Caco-2 (cell line): ENCODE measurements around the gene KHSRP. TPM values are rescaled to one million over a fixed set of nuclear protein-coding genes. Genes with fewer than 3 reads are reported as not detected.

Experiments
- BruUV-seq: library from RNA; stranded (reverse); fragments of 400-500 nt; replicated peaks from 2 replicates; lab custom pipeline; 2021; lab: Mats Ljungman, UMichigan
- CTCF ChIA-PET: fragments of 300-600 bp; sonication (Branson Sonifier 250); formaldehyde crosslinking; loops from one replicate; lab custom pipeline; 2022; ENCODE audit warnings: antibody characterized with exemption; lab: Charles Lee
- POLR2A ChIA-PET: fragments of 300-600 bp; sonication (Branson Sonifier 250); formaldehyde crosslinking; loops from one replicate; lab custom pipeline; 2022; ENCODE audit warnings: antibody characterized with exemption; lab: Charles Lee
- DNase-seq, 2 experiments: peaks; one replicate each; pipeline versions ENCODE4 v3.0.0 to v3.0.0-alpha.2; 2020 to 2022
- H3K27me3 ChIP-seq: replicated peaks from 2 replicates; pipeline ENCODE4 v1.6.0; 2011; ENCODE audit warnings: low read length; ENCODE audit not compliant: control insufficient read depth, insufficient read depth
- H3K36me3 ChIP-seq: 2 replicates; pipeline ENCODE4 v1.5.1; 2011; ENCODE audit warnings: low read length; ENCODE audit not compliant: control insufficient read depth, insufficient read depth
- H3K4me1 ChIP-seq: fragments of 250-450 bp; sonication (Bioruptor Pico); 2 replicates; pipeline ENCODE4 v1.5.1; 2020; ENCODE audit warnings: mild to moderate bottlenecking
- H3K4me3 ChIP-seq: 2 replicates; pipeline ENCODE4 v1.5.1; 2011; ENCODE audit warnings: low read depth, mild to moderate bottlenecking, control low read depth, low read length
- H3K9me3 ChIP-seq: fragments of 250-450 bp; sonication (Bioruptor Pico); 2 replicates; pipeline ENCODE4 v1.5.1; 2020; ENCODE audit warnings: mild to moderate bottlenecking, moderate library complexity
- H3K27ac Mint-ChIP-seq: one replicate; pipeline ENCODE4 v1.8.0; 2022; ENCODE audit warnings: mixed read lengths; ENCODE audit not compliant: unreplicated experiment
- H3K27me3 Mint-ChIP-seq: one replicate; pipeline ENCODE4 v1.8.0; 2022; ENCODE audit warnings: mixed read lengths; ENCODE audit not compliant: insufficient read depth, unreplicated experiment
- H3K36me3 Mint-ChIP-seq: one replicate; pipeline ENCODE4 v1.8.0; 2022; ENCODE audit warnings: mild to moderate bottlenecking, mixed read lengths; ENCODE audit not compliant: insufficient read depth, unreplicated experiment
- H3K4me1 Mint-ChIP-seq: one replicate; pipeline ENCODE4 v1.8.0; 2022; ENCODE audit warnings: low read depth, mixed read lengths; ENCODE audit not compliant: unreplicated experiment
- H3K4me3 Mint-ChIP-seq: one replicate; pipeline ENCODE4 v1.8.0; 2022; ENCODE audit warnings: mild to moderate bottlenecking, moderate library complexity, mixed read lengths; ENCODE audit not compliant: unreplicated experiment
- H3K9me3 Mint-ChIP-seq: one replicate; pipeline ENCODE4 v1.8.0; 2022; ENCODE audit warnings: mixed read lengths; ENCODE audit not compliant: unreplicated experiment
- intact Hi-C: fragments of 100-400 bp; cut with micrococcal nuclease; formaldehyde crosslinking; loops from one replicate; pipeline ENCODE4 v1.10.0; 2022; ENCODE audit not compliant: unreplicated experiment
- total RNA-seq: library from RNA; stranded (reverse); gene quantifications from 2 replicates; pipeline ENCODE4 v1.2.3, GENCODE V29; 2022
- TF ChIP-seq, protein P1 (sequence below), 2 experiments: fragments of 200-600 bp in 1 of 2; IDR thresholded peaks; 1 replicate in 1 of 2; 2 replicates in 1 of 2; pipeline versions ENCODE4 v1.5.1 to v1.8.0; 2011 to 2022; ENCODE audit warnings: antibody characterized with exemption in 1 of 2, control low read depth in 1 of 2, inconsistent platforms in 1 of 2, low read depth in 1 of 2, low read length in 1 of 2, mild to moderate bottlenecking in 1 of 2, moderate library complexity in 1 of 2; ENCODE audit not compliant: insufficient read depth in 1 of 2, severe bottlenecking in 1 of 2, unreplicated experiment in 1 of 2

Gene KHSRP
- total RNA-seq, 1 experiment from 2014 or later: 610 TPM

DNA sequence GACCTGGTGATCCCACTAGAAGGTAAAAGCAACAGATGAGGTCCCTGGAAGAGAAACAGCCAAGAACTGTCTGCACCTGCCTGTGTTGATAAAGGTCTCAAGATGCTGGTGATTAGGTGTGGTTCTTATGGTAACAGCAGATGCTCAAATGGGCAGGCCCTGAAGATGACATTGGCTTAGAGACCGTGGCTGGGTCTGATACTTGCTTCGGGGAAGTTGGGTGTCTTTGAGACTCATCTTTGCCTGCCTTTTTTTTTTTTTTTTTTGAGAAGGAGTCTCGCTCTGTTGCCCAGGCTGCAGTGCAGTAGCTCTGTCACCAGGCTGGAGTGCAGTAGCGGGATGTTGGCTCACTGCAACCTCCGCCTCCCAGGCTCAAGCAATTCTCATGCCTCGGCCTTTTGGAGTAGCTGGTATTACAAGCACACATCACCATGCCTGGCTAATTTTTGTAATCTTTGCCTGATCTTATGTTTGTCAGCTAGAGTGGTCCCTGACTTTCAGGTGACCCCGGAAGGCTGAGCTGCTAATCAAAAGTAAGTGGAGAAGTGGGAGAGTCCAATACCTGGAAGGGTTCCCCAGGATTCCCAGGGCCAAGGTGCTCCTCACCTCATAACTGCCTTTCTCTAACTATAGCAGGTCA, 27.1 kb upstream of the KHSRP start:
- peaks cover 59% of the 10 kb centered on the region for H3K36me3 Mint-ChIP-seq
- TF ChIP-seq, protein P1, sequence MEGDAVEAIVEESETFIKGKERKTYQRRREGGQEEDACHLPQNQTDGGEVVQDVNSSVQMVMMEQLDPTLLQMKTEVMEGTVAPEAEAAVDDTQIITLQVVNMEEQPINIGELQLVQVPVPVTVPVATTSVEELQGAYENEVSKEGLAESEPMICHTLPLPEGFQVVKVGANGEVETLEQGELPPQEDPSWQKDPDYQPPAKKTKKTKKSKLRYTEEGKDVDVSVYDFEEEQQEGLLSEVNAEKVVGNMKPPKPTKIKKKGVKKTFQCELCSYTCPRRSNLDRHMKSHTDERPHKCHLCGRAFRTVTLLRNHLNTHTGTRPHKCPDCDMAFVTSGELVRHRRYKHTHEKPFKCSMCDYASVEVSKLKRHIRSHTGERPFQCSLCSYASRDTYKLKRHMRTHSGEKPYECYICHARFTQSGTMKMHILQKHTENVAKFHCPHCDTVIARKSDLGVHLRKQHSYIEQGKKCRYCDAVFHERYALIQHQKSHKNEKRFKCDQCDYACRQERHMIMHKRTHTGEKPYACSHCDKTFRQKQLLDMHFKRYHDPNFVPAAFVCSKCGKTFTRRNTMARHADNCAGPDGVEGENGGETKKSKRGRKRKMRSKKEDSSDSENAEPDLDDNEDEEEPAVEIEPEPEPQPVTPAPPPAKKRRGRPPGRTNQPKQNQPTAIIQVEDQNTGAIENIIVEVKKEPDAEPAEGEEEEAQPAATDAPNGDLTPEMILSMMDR (IDR thresholded peaks at IDR 0.05; ENCODE audit: insufficient read depth in 1 of 2, low read depth in 1 of 2, low read length in 1 of 2, severe bottlenecking in 1 of 2, unreplicated experiment in 1 of 2): no peak
- no peak for DNase-seq
- Histone ChIP-seq H3K4me1 (no peaks in the 10 kb centered on the region), H3K27me3 (no peaks in the 10 kb centered on the region), H3K36me3 (peaks cover 8% of the 10 kb centered on the region), H3K4me3 (no peak overlapping the region), H3K9me3 (peaks cover 5% of the 10 kb centered on the region)
- H3K9me3 Mint-ChIP-seq: no peaks in the 10 kb centered on the region
- ChIA-PET CTCF (no interaction called here), POLR2A (no interaction called here)
- H3K4me3 Mint-ChIP-seq: no peak overlapping the region
- H3K4me1 Mint-ChIP-seq: no peaks in the 10 kb centered on the region
- BruUV-seq: no TSS peak
- H3K27ac Mint-ChIP-seq: no peak overlapping the region
- intact Hi-C loops: no loop called here
- no peaks in the 10 kb centered on the region for H3K27me3 Mint-ChIP-seq

DNA sequence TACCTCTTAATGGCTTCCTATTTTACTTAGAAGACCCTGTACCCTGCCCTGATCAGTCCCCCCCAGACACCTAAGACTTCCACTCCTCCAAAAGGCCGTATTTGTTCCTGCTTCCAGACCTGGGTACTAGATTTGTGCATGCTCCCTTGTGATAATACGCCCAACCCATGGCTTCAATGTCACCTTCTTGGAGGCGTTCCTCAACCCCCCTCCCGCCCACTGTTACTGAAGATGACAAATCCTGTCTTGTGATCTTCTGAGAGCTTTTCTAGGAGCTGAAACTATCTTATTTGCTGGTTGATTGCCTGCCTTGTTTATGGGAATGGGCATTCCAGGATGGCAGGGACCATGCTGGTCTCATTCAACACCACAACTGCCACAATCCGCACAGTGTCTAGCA, 25.6 kb upstream of the KHSRP start:
- no peaks in the 10 kb centered on the region for H3K27me3 Mint-ChIP-seq
- no peak overlapping the region for H3K4me3 ChIP-seq
- CTCF ChIA-PET: interaction anchor here (0.6 kb wide), 1 partner anchor 1231 kb away, joined by 3 read pairs; the partner anchor contains the start of gene TRAPPC5
- H3K9me3 ChIP-seq: peaks cover 5% of the 10 kb centered on the region
- peaks cover 5% of the 10 kb centered on the region for H3K9me3 Mint-ChIP-seq
- no peak overlapping the region for H3K4me3 Mint-ChIP-seq
- H3K27me3 ChIP-seq: no peaks in the 10 kb centered on the region
- H3K36me3 ChIP-seq: peaks cover 6% of the 10 kb centered on the region
- H3K4me1 ChIP-seq: no peaks in the 10 kb centered on the region
- no peaks in the 10 kb centered on the region for H3K4me1 Mint-ChIP-seq
- TF ChIP-seq, protein P1 (IDR thresholded peaks at IDR 0.05; ENCODE audit: insufficient read depth in 1 of 2, low read depth in 1 of 2, low read length in 1 of 2, severe bottlenecking in 1 of 2, unreplicated experiment in 1 of 2): no peak
- DNase-seq: no peak
- POLR2A ChIA-PET: no interaction called here
- no TSS peak for BruUV-seq
- intact Hi-C loops: no loop called here
- peaks cover 56% of the 10 kb centered on the region for H3K36me3 Mint-ChIP-seq
- H3K27ac Mint-ChIP-seq: no peak overlapping the region

DNA sequence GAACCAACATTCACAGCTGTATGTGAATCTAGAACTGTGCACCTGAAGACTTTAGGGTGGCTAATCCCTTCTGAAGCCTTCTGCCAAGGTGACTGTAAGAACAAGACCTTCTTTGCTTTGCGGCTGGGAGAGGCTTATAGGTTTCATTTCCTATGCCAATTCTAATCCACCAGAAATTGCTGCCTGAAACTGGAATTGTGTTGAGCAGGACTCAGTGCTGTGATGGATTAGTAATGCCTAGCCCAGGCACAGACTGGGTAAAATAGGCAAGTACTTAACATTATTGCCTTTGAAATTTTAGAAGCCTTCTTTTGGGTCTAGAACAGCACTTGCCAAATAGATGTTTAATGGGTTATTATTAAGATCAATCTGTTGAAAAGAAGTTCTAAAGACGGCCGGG, 23.4 kb upstream of the KHSRP start:
- no peaks in the 10 kb centered on the region for H3K4me1 Mint-ChIP-seq
- no peak for DNase-seq
- TF ChIP-seq, protein P1 (IDR thresholded peaks at IDR 0.05; ENCODE audit: insufficient read depth in 1 of 2, low read depth in 1 of 2, low read length in 1 of 2, severe bottlenecking in 1 of 2, unreplicated experiment in 1 of 2): no peak
- no peak overlapping the region for H3K4me3 ChIP-seq
- ChIA-PET POLR2A (no interaction called here), CTCF (no interaction called here)
- H3K4me3 Mint-ChIP-seq: no peak overlapping the region
- peaks cover 3% of the 10 kb centered on the region for H3K36me3 ChIP-seq
- no peaks in the 10 kb centered on the region for H3K27me3 Mint-ChIP-seq
- H3K4me1 ChIP-seq: no peaks in the 10 kb centered on the region
- no peak overlapping the region for H3K27ac Mint-ChIP-seq
- H3K36me3 Mint-ChIP-seq: peaks cover 38% of the 10 kb centered on the region
- H3K27me3 ChIP-seq: no peaks in the 10 kb centered on the region
- no TSS peak for BruUV-seq
- peaks cover 8% of the 10 kb centered on the region for H3K9me3 Mint-ChIP-seq
- intact Hi-C loops: no loop called here
- H3K9me3 ChIP-seq: no peaks in the 10 kb centered on the region
